Effector memory CD8-positive, alpha-beta T cell (primary cell): Measurements from ENCODE around the gene TUFT1.
A peak's percentile ranks its signal among the peaks of the same experiment; 100 is the strongest.

Source experiments
- ATAC-seq: fragments of 150-1000 bp; cut with Tn5 transposase; replicated peaks from 2 replicates; pipeline ENCODE4 v1.10.0; 2021; ENCODE audit warnings: mild to moderate bottlenecking, moderate library complexity
- DNase-seq, 3 experiments: peaks; one replicate each; pipeline ENCODE4 v3.0.0; 2021
- H3K27ac Mint-ChIP-seq, 2 donors: one replicate each; pipeline ENCODE4 v1.8.0; 2022; ENCODE audit warnings: mild to moderate bottlenecking in 2 of 2, mixed read lengths in 2 of 2, moderate library complexity in 2 of 2
- H3K27me3 Mint-ChIP-seq, 2 donors: one replicate each; pipeline ENCODE4 v1.8.0; 2022; ENCODE audit warnings: mixed read lengths in 2 of 2
- H3K36me3 Mint-ChIP-seq: one replicate; pipeline ENCODE4 v1.8.0; 2022; ENCODE audit warnings: mild to moderate bottlenecking, moderate library complexity, mixed read lengths; ENCODE audit not compliant: insufficient read depth
- H3K4me1 Mint-ChIP-seq, 2 donors: one replicate each; pipeline ENCODE4 v1.8.0; 2022; ENCODE audit warnings: low read depth in 2 of 2, mixed read lengths in 2 of 2
- H3K4me3 Mint-ChIP-seq, 2 donors: one replicate each; pipeline ENCODE4 v1.8.0; 2022; ENCODE audit warnings: mild to moderate bottlenecking in 2 of 2, mixed read lengths in 2 of 2, moderate library complexity in 2 of 2
- H3K9me3 Mint-ChIP-seq, 2 donors: one replicate each; pipeline ENCODE4 v1.8.0; 2022; ENCODE audit warnings: mixed read lengths in 2 of 2

TUFT1 gene

GRCh38 chr1:151535326-151536271 is 4.5 kb upstream of the TUFT1 start:
- no peak overlapping the region for H3K27ac Mint-ChIP-seq
- ATAC-seq: no peak

GRCh38 chr1:151536499-151536898 is 3.6 kb upstream of the TUFT1 start:
- Mint-ChIP-seq H3K27ac (no peak overlapping the region), H3K4me3 (no peak overlapping the region), H3K36me3 (no peaks in the 10 kb centered on the region), H3K9me3 (no peaks in the 10 kb centered on the region), H3K4me1 (peaks cover 15 to 18% of the 10 kb centered on the region in 2 donors), H3K27me3 (peaks cover 0 to 11% of the 10 kb centered on the region in 2 donors)
- DNase-seq (no peak), ATAC-seq (no peak)

More at GRCh38 chr1:151535326-151536271, 4.5 kb upstream of the TUFT1 start:
- Mint-ChIP-seq H3K9me3 (no peaks in the 10 kb centered on the region), H3K27me3 (peaks cover 0 to 3% of the 10 kb centered on the region in 2 donors), H3K36me3 (no peaks in the 10 kb centered on the region), H3K4me3 (no peak overlapping the region), H3K4me1 (peaks cover 6 to 11% of the 10 kb centered on the region in 2 donors)
- no peak for DNase-seq

GRCh38 chr1:151537112-151537511 is 3.0 kb upstream of the TUFT1 start:
- Mint-ChIP-seq H3K4me1 (peaks cover 16 to 20% of the 10 kb centered on the region in 2 donors), H3K4me3 (no peak overlapping the region), H3K27ac (no peak overlapping the region), H3K36me3 (no peaks in the 10 kb centered on the region), H3K27me3 (peaks cover 0 to 15% of the 10 kb centered on the region in 2 donors), H3K9me3 (no peaks in the 10 kb centered on the region)
- DNase-seq (no peak), ATAC-seq (no peak)

- no peak overlapping the region for H3K27ac Mint-ChIP-seq
- DNase-seq: no peak
Measured at GRCh38 chr1:151539321-151540020, 638 bp upstream of the TUFT1 start.

GRCh38 chr1:151540982-151541377 is 871 bp downstream of the TUFT1 start:
- Mint-ChIP-seq H3K27me3 (peaks cover 0 to 15% of the 10 kb centered on the region in 2 donors), H3K27ac (peak overlapping the region in 1 of 2 donors; percentile 89), H3K9me3 (no peaks in the 10 kb centered on the region)

More at GRCh38 chr1:151539321-151540020, 638 bp upstream of the TUFT1 start:
- H3K9me3 Mint-ChIP-seq: no peaks in the 10 kb centered on the region
- no peaks in the 10 kb centered on the region for H3K36me3 Mint-ChIP-seq
- H3K4me1 Mint-ChIP-seq: peaks cover 16 to 20% of the 10 kb centered on the region in 2 donors
- peak overlapping the region; percentile 93 to 98 for H3K4me3 Mint-ChIP-seq
- peaks cover 0 to 15% of the 10 kb centered on the region in 2 donors for H3K27me3 Mint-ChIP-seq
- ATAC-seq: no peak

GRCh38 chr1:151541752-151542151 is 1.6 kb downstream of the TUFT1 start:
- Mint-ChIP-seq H3K9me3 (no peaks in the 10 kb centered on the region), H3K4me3 (peak overlapping the region; percentile 93 to 98), H3K4me1 (peaks cover 16 to 20% of the 10 kb centered on the region in 2 donors), H3K27me3 (peaks cover 0 to 15% of the 10 kb centered on the region in 2 donors), H3K27ac (no peak overlapping the region), H3K36me3 (no peaks in the 10 kb centered on the region)
- ATAC-seq (no peak), DNase-seq (no peak)

More at GRCh38 chr1:151540982-151541377, 871 bp downstream of the TUFT1 start:
- DNase-seq: no peak
- no peak for ATAC-seq
- Mint-ChIP-seq H3K4me3 (peak overlapping the region; percentile 93 to 98), H3K4me1 (peaks cover 16 to 20% of the 10 kb centered on the region in 2 donors), H3K36me3 (no peaks in the 10 kb centered on the region)

- no peaks in the 10 kb centered on the region for H3K36me3 Mint-ChIP-seq
- H3K27me3 Mint-ChIP-seq: peaks cover 0 to 15% of the 10 kb centered on the region in 2 donors
- no peak for DNase-seq
- H3K4me3 Mint-ChIP-seq: no peak overlapping the region
- H3K4me1 Mint-ChIP-seq: peaks cover 16 to 24% of the 10 kb centered on the region in 2 donors
- H3K27ac Mint-ChIP-seq: no peak overlapping the region
- ATAC-seq: no peak
- H3K9me3 Mint-ChIP-seq: no peaks in the 10 kb centered on the region
Measured at GRCh38 chr1:151542710-151543129, 2.6 kb downstream of the TUFT1 start.

- Mint-ChIP-seq H3K9me3 (no peaks in the 10 kb centered on the region), H3K36me3 (peaks cover 7% of the 10 kb centered on the region), H3K4me3 (no peak overlapping the region), H3K27me3 (peaks cover 0 to 14% of the 10 kb centered on the region in 2 donors), H3K27ac (no peak overlapping the region), H3K4me1 (peaks cover 10 to 14% of the 10 kb centered on the region in 2 donors)
- ATAC-seq (no peak), DNase-seq (no peak)
Measured at GRCh38 chr1:151545542-151545941, 5.4 kb downstream of the TUFT1 start.

- H3K27me3 Mint-ChIP-seq: peaks cover 5 to 6% of the 10 kb centered on the region in 2 donors
- H3K36me3 Mint-ChIP-seq: peaks cover 7% of the 10 kb centered on the region
- DNase-seq (no peak), ATAC-seq (no peak)
- no peak overlapping the region for H3K27ac Mint-ChIP-seq
- peaks cover 3 to 9% of the 10 kb centered on the region in 2 donors for H3K4me1 Mint-ChIP-seq
- no peak overlapping the region for H3K4me3 Mint-ChIP-seq
- no peaks in the 10 kb centered on the region for H3K9me3 Mint-ChIP-seq
Measured at GRCh38 chr1:151546011-151546925, 6.2 kb downstream of the TUFT1 start.

GRCh38 chr1:151547119-151547899 is 7.2 kb downstream of the TUFT1 start:
- H3K9me3 Mint-ChIP-seq: no peaks in the 10 kb centered on the region
- DNase-seq (no peak), ATAC-seq (peak; percentile 66)
- peak overlapping the region; percentile 4 to 19 for H3K27ac Mint-ChIP-seq
- H3K4me1 Mint-ChIP-seq: peaks cover 0 to 4% of the 10 kb centered on the region in 2 donors
- peaks cover 9% of the 10 kb centered on the region for H3K36me3 Mint-ChIP-seq
- H3K27me3 Mint-ChIP-seq: peaks cover 0 to 6% of the 10 kb centered on the region in 2 donors
- H3K4me3 Mint-ChIP-seq: peak overlapping the region in 1 of 2 donors; percentile 5

GRCh38 chr1:151547900-151548230 is 7.8 kb downstream of the TUFT1 start:
- Mint-ChIP-seq H3K4me1 (peaks cover 0 to 4% of the 10 kb centered on the region in 2 donors), H3K4me3 (no peak overlapping the region), H3K27ac (peak overlapping the region in 1 of 2 donors; percentile 19), H3K9me3 (no peaks in the 10 kb centered on the region), H3K27me3 (peaks cover 0 to 6% of the 10 kb centered on the region in 2 donors), H3K36me3 (peaks cover 10% of the 10 kb centered on the region)
- no peak for ATAC-seq
- no peak for DNase-seq

GRCh38 chr1:151549199-151549598 is 9.1 kb downstream of the TUFT1 start:
- Mint-ChIP-seq H3K27me3 (peaks cover 0 to 6% of the 10 kb centered on the region in 2 donors), H3K27ac (no peak overlapping the region), H3K9me3 (no peaks in the 10 kb centered on the region), H3K36me3 (peaks cover 10% of the 10 kb centered on the region), H3K4me1 (peaks cover 0 to 4% of the 10 kb centered on the region in 2 donors), H3K4me3 (no peak overlapping the region)
- DNase-seq: no peak
- ATAC-seq: no peak
